ENCODE results near the gene DNAJC22.
A peak's percentile ranks its signal among the peaks of the same experiment; 100 is the strongest.

Gene DNAJC22

GRCh38 chr12:49349266-49349665 is 2.6 kb downstream of the DNAJC22 start:
- TF ChIP-seq, protein P1, sequence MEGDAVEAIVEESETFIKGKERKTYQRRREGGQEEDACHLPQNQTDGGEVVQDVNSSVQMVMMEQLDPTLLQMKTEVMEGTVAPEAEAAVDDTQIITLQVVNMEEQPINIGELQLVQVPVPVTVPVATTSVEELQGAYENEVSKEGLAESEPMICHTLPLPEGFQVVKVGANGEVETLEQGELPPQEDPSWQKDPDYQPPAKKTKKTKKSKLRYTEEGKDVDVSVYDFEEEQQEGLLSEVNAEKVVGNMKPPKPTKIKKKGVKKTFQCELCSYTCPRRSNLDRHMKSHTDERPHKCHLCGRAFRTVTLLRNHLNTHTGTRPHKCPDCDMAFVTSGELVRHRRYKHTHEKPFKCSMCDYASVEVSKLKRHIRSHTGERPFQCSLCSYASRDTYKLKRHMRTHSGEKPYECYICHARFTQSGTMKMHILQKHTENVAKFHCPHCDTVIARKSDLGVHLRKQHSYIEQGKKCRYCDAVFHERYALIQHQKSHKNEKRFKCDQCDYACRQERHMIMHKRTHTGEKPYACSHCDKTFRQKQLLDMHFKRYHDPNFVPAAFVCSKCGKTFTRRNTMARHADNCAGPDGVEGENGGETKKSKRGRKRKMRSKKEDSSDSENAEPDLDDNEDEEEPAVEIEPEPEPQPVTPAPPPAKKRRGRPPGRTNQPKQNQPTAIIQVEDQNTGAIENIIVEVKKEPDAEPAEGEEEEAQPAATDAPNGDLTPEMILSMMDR (IDR thresholded peaks at IDR 0.05) = no peak
- no peak for TF ChIP-seq ZFX (IDR thresholded peaks at IDR 0.05; ENCODE audit: borderline replicate concordance)
- H3K27ac ChIP-seq = peak overlapping the region; percentile 95

DNA sequence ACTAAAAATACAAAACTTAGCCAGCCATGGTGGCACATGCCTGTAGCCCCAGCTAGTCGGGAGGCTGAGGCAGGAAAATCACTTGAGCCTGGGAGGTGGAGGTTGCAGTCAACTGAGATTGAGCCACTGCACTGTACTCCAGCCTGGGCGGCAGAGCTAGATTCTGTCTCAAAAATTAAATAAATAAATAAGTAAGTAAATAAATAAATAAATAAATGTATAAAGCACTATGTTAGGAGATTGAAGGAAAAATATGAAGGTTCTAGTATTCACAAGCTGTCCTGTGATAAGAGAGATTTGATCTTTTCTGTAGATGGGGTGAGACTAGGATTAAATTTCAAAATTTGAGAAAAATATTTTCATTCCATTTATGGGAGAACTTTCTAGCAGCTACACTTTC is 5.7 kb downstream of the DNAJC22 start:
- peak overlapping the region; percentile 1; the same call in 1 of the 2 replicates for H3K27ac ChIP-seq
- TF ChIP-seq, protein P1 (IDR thresholded peaks at IDR 0.05) = no peak
- no peak for TF ChIP-seq ZFX (IDR thresholded peaks at IDR 0.05; ENCODE audit: borderline replicate concordance)

DNA sequence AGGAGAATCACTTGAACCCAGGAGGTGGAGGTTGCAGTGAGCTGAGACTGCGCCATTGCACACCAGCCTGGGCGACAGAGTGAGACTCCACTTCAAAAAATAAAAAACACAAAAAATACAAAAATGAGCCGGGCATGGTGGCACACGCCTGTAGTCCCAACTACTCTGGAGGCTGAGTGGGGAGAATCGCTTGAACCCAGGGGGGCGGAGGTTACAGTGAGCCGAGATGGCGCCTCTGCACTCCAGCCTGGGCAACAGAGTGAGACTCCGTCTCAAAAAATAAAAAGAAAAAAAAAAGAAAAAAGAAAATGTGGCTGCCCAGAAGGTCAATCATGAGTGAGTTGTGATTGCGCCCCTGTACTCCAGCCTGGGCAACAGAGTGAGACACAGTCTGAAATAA is 9.2 kb downstream of the DNAJC22 start:
- TF ChIP-seq, protein P1 (IDR thresholded peaks at IDR 0.05) = no peak
- TF ChIP-seq ZFX (IDR thresholded peaks at IDR 0.05; ENCODE audit: borderline replicate concordance) = no peak
- H3K27ac ChIP-seq = no peak overlapping the region

DNA sequence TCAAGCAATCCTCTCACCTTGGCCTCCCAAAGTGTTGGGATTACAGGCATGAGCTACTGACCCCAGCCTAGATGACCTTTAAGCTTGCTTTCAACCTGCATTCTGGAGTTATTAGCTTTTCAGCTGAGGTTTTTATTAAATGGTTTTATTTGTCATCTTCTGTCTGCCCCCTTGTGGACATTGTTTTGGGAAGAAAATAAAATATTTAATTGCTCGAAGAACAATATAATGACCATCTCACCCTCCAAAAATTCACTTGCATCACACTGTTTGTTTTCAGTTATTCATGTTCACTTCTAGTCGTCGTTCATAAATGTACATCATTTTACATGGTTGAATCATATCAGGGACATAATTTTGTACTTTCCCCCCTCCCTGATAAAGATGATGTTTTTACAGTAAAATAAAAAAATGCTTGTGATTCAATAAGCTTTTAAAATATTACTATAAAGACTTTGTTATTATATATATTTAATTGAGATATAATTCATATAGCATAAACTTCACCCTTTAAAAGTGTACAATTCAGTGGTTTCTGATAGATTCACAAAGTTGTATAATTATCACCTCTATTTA is 10.5 kb downstream of the DNAJC22 start:
- TF ChIP-seq, protein P1 (IDR thresholded peaks at IDR 0.05) = peak; percentile 77
- no peak for TF ChIP-seq ZFX (IDR thresholded peaks at IDR 0.05; ENCODE audit: borderline replicate concordance)
- H3K27ac ChIP-seq = no peak overlapping the region

DNA sequence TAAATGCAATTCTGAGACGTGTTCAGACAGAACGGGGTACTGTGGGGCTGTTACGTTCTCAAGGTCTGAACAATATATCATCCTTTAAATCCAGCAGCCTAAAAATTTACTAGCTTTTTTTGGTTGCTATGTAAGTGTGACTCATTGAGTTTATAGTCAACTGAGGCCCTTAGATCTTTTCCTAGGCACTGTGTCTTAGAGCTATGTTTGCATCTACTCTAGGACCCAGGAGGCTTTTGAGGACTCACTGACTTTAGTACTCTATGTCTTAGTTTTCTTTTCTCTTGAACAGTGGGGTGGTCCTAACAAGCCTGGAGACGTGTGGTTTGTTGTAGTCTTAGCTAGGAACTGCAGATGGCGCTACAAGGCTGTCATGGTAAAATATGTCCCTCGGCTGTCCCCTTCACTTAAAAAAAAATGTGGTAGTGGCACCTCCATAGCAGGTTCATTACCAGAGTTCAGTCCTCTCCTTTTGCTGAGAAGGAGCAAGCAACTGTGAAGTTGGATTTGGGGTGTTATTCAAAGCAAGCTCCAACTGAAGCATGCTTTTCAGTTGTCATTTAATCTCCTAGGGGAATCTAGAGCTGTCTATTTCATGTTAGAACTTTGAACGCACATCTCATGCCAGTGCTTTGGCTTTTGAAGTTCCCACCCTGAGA is 11.9 kb downstream of the DNAJC22 start:
- TF ChIP-seq, protein P1 (IDR thresholded peaks at IDR 0.05) = peak; percentile 97
- no peak for TF ChIP-seq ZFX (IDR thresholded peaks at IDR 0.05; ENCODE audit: borderline replicate concordance)
- H3K27ac ChIP-seq = no peak overlapping the region

- no peak overlapping the region for H3K27ac ChIP-seq
- no peak for TF ChIP-seq ZFX (IDR thresholded peaks at IDR 0.05; ENCODE audit: borderline replicate concordance)
- TF ChIP-seq, protein P1 (IDR thresholded peaks at IDR 0.05) = no peak
These were observed 13.0 kb downstream of the DNAJC22 start for GRCh38 chr12:49359671-49360070.

- TF ChIP-seq, protein P1 (IDR thresholded peaks at IDR 0.05) = no peak
- no peak for TF ChIP-seq ZFX (IDR thresholded peaks at IDR 0.05; ENCODE audit: borderline replicate concordance)
- no peak overlapping the region for H3K27ac ChIP-seq
These were observed 15.4 kb downstream of the DNAJC22 start for GRCh38 chr12:49362077-49362476.

All from 22Rv1 (cell line).